Measurements from ENCODE around the gene CFC1B. TPM values are rescaled to one million over a fixed set of nuclear protein-coding genes. Genes with fewer than 3 reads are reported as not detected.

CFC1B gene
- total and polyA plus RNA-seq, 8 donors = not detected

Other genes with a start within 250 kb of the CFC1B start
- 10 to 100 TPM; 52.3 to 82.2 TPM for gene IMP4, start 178.3 kb upstream of the CFC1B start, total RNA-seq
- 10 to 100 TPM; 29.2 to 40.6 (median 32.2) TPM for gene IMP4, start 178.3 kb upstream of the CFC1B start, polyA plus RNA-seq (ENCODE audit: insufficient read length in 6 of 6)
- 10 to 100 TPM; 66.7 to 74.7 TPM for gene PTPN18, start 165.2 kb upstream of the CFC1B start, total RNA-seq
- gene PTPN18, start 165.2 kb upstream of the CFC1B start, polyA plus RNA-seq (ENCODE audit: insufficient read length in 6 of 6) = 10 to 100 TPM; 35.1 to 42.4 (median 37.7) TPM
- gene POTEI, start 11.9 kb upstream of the CFC1B start, total RNA-seq = not detected
- gene POTEI, start 11.9 kb upstream of the CFC1B start, polyA plus RNA-seq (ENCODE audit: insufficient read length in 6 of 6) = 1 to 10 TPM in 1 of 6 donors, under 1 TPM in 5; 0.45 to 1.1 (median 0.73) TPM
- gene CFC1, start 78.4 kb downstream of the CFC1B start, total RNA-seq = not detected
- 10 to 100 TPM in 1 of 6 donors, 1 to 10 TPM in 5; 4.8 to 10.2 (median 8.0) TPM for gene CFC1, start 78.4 kb downstream of the CFC1B start, polyA plus RNA-seq (ENCODE audit: insufficient read length in 6 of 6)
- gene POTEJ, start 90.2 kb downstream of the CFC1B start, total RNA-seq = not detected
- gene POTEJ, start 90.2 kb downstream of the CFC1B start, polyA plus RNA-seq (ENCODE audit: insufficient read length in 6 of 6) = under 1 TPM in 5 of 6 donors, not detected in 1; 0.06 to 0.60 (median 0.13) TPM
- gene GPR148, start 207.8 kb downstream of the CFC1B start, total RNA-seq = not detected
- gene GPR148, start 207.8 kb downstream of the CFC1B start, polyA plus RNA-seq (ENCODE audit: insufficient read length in 6 of 6) = not detected
- gene AMER3, start 234.3 kb downstream of the CFC1B start, total RNA-seq = not detected
- under 1 TPM in 5 of 6 donors, not detected in 1; 0.04 to 0.15 (median 0.09) TPM for gene AMER3, start 234.3 kb downstream of the CFC1B start, polyA plus RNA-seq (ENCODE audit: insufficient read length in 6 of 6)